Activated CD4-positive, CD25-positive, alpha-beta regulatory T cell treated with anti-CD3 and anti-CD28 coated beads, Interleukin-2, amount 50 U/mL, for 16 hours (primary cell): ENCODE measurements around the gene TIPARP.

ENCODE experiments used
- DNase-seq: peaks from one replicate; pipeline ENCODE4 v3.0.0-alpha.2; 2020; ENCODE audit warnings: low read depth, low spot score

Gene TIPARP, protein sequence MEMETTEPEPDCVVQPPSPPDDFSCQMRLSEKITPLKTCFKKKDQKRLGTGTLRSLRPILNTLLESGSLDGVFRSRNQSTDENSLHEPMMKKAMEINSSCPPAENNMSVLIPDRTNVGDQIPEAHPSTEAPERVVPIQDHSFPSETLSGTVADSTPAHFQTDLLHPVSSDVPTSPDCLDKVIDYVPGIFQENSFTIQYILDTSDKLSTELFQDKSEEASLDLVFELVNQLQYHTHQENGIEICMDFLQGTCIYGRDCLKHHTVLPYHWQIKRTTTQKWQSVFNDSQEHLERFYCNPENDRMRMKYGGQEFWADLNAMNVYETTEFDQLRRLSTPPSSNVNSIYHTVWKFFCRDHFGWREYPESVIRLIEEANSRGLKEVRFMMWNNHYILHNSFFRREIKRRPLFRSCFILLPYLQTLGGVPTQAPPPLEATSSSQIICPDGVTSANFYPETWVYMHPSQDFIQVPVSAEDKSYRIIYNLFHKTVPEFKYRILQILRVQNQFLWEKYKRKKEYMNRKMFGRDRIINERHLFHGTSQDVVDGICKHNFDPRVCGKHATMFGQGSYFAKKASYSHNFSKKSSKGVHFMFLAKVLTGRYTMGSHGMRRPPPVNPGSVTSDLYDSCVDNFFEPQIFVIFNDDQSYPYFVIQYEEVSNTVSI

DNA sequence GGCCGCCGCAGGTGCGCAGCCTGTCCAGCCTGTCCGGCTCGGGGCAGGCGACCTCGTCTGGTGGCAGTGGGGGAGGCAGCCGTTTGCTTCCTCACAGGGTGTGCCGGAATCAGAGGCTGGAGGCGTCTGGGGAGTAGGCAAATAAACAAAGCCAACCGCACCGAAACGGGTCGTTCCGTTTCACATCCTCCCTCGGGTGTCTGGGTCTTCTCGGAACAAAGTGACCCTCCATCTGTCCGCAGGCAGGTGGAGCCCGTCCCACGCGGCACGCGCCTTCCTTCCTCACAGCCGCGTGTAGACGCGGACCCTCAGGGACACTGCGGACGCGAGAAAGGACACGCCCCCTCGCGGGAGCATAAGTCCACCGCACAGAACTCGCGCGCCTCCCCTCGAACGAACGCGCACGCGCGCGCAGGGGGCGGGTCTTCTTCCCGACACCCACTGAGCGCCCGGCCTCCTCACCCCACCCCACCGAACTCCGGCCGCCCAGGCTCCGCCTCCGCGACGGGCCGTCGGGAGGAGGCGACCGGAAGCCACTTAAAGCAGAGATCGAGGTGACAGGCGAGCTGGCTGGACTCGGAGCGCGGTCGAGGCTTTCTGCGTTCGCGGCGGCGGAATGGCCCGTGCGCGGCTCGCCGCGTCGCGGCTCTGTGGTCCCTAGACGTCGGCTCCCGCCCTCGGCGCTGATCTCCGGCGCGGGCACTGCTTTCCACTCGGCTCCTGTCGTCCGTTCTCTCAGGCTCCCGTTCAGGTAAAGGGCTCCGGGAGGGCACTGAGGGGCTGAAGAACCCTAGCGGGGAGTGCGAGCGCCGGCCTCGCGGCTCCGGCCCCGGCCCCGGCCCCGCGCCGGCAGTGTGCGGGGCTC, at the start of gene TIPARP:
Gene TIPARP, plus strand, starts transcription at position 545 of the 865 bp plus-strand sequence. CDS start 3,108 bp downstream, outside the sequence.
- peak; percentile 98 for DNase-seq

DNA sequence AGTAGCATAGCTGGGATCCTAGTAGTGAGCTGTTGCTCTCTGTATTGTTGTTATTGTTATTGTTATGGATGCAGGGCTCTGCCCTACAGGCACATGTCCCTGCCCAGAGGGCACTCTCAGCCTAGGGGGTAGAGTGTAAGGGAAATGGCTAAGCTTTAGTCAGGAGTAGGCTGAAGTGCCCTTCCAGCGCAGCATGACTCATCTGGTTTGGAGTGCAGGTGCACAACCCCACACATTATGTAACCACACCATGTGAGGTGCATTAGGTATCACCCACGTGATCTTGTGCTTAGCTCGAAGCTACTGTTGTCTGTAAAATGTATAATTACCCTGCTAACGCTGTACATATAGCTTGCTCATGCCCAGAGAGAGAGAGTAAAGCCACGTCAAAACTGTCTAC, 48.3 kb upstream of the TIPARP start:
- no peak for DNase-seq

DNA sequence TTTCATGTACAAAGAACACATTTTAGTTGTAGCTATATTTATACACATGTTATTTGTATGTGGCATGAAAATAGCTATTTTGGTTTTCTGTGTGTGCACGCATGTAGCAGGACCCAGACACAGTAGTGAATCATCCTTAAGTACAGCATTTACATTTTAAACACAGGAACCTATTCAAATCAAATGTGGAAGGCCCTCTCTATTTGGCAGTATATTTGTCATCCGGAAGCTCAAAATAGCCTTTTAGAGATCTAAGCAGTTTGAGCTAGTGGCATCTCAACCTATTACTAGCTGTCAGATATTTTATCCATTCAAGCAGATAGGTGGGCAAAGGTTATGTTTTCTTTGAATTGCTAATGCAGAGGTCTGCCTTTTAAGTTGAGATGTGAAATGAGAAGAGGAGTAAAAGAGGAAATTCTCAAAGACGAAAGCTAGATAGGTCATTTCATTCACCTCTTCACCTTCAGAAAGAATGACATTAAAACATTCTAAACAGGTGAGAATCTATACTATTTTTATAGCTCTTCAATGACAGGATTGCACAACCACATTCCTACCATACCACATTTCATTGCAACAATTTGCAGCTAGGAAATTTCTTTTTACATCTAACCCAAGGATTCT, 46.3 kb upstream of the TIPARP start:
- no peak for DNase-seq

GRCh38 chr3:156628836-156629618, 45.4 kb upstream of the TIPARP start:
- no peak for DNase-seq

DNA sequence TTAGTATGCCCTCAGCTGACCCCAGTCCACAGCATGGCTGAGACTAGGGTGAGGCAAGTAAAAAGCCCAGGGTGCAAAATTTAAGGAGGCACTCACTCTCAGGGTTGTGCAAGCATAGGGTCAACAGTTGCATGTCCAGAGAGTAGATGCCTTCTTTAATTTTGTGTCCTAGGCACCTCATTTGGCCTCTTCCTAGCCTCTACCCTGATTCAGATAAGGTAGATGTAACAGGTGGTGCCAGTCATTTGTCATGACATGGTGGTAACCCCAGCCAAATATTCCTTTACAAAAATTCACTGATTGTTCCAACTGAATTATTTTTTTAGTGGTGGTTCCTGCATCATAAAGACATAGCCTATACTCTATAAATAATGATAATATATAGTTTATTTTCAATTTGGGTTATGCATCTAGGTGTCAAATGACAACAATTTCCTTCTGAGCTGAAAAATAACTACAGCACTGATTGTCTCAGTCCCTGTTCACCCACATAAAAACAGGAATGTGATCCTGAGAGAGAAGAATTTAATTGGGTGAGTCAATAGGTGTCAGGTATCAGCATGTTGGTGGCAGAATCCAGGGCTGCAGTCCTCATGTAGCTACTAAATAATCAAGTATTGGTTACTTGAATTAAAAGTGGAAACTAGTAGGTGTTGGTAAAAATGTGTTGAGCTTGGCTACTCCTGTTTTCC, 44.2 kb upstream of the TIPARP start:
- no peak for DNase-seq

DNA sequence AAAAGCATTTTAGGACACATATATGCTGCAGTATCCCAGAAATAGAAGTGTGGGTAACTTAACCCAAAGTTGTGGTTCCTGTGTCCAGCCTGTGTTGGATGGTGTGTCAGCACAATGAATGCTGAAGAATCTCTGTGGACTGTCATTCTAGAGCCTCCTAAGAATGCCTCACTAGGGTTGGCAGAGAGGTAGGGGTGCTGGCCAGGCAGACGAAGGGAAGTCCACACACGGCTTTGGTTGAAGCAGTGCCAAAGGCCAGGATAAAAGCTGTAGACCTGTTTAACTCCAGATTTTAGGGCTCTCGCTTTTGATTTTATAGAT, 43.7 kb upstream of the TIPARP start:
- no peak for DNase-seq

DNA sequence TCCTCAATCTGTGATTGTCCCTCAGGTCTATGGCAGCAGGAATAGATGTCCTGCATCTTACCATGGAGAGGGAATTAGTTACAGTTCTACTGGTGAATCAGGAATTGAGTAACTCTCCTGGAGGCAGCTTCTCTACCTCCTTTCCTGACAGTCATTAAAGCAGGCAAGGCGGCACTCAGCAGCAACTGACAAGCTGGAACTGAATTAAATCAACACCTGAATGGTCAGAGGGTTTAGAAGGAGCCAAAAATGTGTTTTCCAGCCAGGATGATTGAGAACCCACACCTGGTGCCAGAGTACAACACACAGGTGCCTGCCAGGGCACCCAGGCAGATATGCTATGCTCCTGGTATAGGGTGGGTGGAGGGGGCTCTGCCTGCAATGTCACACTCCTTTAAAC, 43.1 kb upstream of the TIPARP start:
- no peak for DNase-seq

GRCh38 chr3:156632601-156633000, 41.8 kb upstream of the TIPARP start:
- no peak for DNase-seq

GRCh38 chr3:156633335-156633734, 41.1 kb upstream of the TIPARP start:
- DNase-seq = no peak

DNA sequence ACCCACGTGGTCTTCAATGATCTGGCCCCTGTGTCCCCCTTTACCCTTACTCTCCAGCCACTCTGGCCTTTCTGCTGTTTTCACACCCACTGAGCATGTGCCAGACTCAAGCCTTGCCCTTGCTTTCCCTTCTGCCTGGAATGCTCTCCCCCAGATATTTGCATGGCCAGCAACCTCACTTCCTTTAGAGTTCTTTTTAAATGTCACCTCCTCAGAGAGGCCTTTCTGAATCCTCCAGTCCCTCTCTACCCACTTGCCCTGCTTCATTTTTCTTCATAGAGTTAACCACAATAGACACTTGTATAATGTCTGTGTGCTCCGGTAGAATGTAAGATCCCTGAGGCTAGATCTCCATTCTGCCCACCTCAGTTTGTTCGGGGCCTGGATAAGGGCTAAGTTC, 39.4 kb upstream of the TIPARP start:
- DNase-seq = no peak

DNA sequence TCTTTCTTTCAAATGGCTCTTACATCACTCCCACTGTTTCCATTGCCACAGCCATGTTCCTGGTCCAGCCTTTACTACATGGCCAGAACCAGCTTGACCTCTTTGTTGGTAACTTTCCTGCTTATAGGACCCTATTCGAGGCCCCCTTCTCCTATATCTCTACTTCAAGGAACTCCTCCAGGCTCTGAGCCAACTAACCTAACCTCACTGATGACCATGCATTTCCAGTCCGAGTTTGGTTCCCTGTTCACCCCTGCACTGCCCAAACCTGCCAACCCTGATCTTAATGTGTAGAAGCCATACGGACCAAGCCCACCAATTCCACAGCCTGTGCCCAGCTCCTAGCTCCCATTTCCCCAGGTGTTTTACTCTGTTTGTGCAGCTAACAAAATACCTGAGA, 38.4 kb upstream of the TIPARP start:
- no peak for DNase-seq

DNA sequence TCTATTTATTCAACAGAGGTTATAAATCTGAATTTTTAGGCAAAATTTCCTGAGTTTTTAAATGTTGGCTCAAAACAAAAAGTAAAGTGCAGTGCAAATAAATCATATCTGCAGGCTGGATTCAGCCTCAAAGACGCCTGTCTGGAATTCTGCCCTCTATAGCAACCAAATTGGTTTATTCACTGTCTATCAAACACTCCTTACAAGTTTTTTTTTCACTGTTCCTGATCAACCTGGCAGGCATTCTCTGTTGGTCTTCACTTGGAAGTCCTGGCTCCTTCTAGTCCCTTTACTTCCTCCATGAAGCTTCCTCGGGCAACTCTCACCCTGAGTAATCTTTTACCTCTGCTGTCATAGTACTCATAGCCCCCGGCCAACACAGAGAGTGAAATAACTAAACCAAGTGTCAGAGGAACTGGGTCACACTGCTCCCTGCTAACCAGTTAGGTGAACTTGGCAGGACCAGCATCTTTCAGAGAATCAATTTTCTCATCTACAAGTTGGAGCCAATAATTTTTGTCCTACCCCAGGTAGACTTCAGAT, 36.8 kb upstream of the TIPARP start:
- DNase-seq = no peak

DNA sequence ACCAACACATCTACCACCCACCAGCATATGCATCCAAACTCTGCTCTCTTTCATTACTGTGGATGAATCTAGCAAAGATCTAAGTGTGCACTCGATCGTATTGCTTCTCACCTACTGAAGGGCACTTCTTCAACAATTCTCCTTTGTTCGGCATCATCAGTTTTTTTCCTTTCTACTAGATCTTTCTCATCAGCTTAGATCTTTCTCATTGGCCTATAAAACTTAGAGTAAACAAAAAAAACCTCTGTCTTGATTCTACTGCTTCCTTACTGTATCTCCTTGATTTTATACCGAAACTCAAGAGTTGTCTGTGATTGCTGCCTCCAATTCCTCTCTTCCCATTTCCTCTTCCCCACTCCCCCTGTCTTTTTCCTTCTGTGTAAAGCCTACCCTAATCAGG, 36.1 kb upstream of the TIPARP start:
- DNase-seq = no peak

GRCh38 chr3:156639414-156640023, 34.9 kb upstream of the TIPARP start:
- DNase-seq = no peak

DNA sequence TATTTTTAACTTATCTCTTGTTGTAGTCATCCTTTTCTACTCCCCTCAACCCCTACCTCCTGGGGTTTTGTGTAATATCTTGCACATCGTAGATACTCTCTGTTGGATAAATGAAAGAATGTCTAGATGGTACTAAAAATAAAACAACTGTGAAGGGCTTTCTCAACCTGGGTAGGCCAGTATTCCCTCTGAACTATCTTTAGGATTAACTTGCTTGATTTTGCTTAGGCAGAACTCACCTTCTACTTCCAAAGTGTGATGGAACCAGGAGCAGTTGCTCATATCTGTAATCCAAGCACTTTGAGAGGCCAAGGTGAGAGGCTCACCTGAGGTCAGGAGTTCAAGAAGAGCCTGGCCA, 32.8 kb upstream of the TIPARP start:
- no peak for DNase-seq

GRCh38 chr3:156642750-156643728, 31.4 kb upstream of the TIPARP start:
- no peak for DNase-seq

DNA sequence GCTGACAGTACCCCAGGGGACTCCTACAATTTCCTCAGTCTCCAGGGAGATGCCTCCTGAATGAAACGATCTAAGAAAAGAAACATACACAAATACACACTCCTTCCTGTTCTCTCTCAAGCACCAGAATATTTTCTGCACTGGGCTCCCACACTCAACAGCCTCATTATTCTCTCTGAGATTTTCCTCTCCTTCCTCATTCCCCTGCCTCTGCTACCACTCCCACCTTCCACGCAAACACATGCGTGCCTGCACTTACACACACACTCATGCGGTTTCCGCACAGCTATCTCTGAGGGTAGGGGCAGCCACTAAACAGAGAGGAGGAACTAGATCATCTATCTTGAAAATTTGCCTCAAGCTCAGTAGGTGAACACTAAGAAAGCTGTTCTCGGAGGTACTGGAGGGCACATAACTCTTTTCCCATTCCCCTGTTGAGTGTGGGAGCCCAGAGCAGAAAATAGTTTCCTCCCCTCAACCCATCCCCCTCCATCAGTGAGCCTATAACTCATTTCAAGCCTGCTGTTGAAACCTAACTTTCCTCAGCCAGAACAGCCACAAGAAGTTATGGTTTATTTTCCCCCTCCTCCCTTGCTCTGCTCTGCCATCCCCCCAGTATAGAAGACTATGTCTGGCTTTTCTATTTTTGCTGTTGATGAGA, 30.5 kb upstream of the TIPARP start:
- DNase-seq = no peak

- DNase-seq = no peak
Measured at GRCh38 chr3:156644958-156645357, 29.4 kb upstream of the TIPARP start.
